Psoas muscle (tissue), 8 donors: Measurements from ENCODE around the gene AADAT. TPM values are rescaled to one million over a fixed set of nuclear protein-coding genes. Genes with fewer than 3 reads are reported as not detected.

Source experiments
- ATAC-seq, 4 donors: fragments of 200-7000 bp; cut with Tn5 transposase; one replicate each; pipeline ENCODE4 v1.9.1; 2020; ENCODE audit warnings: moderate library complexity in 3 of 4, mild to moderate bottlenecking in 2 of 4
- DNase-seq, 2 donors: peaks; one replicate each; pipeline ENCODE4 v3.0.0-alpha.2; 2020
- H3K27ac ChIP-seq: fragments of 200-600 bp; one replicate; pipeline ENCODE4 v1.8.0; 2022
- H3K27me3 ChIP-seq, 3 donors: fragments of 200-600 bp in 1 of 3; one replicate each; pipeline versions ENCODE4 v1.6.1 to v1.8.0; 2013 to 2022; ENCODE audit warnings: low read length in 2 of 3, mild to moderate bottlenecking in 2 of 3, moderate library complexity in 1 of 3; ENCODE audit not compliant: insufficient read depth in 3 of 3
- H3K36me3 ChIP-seq, 2 donors: fragments of 200-600 bp in 1 of 2; one replicate each; pipeline versions ENCODE4 v1.6.1 to v1.8.0; 2013 to 2022; ENCODE audit warnings: low read depth in 1 of 2, mild to moderate bottlenecking in 1 of 2, moderate library complexity in 1 of 2; ENCODE audit not compliant: insufficient read depth in 1 of 2
- H3K4me1 ChIP-seq: fragments of 200-600 bp; one replicate; pipeline ENCODE4 v1.8.0; 2022
- H3K4me3 ChIP-seq: fragments of 200-600 bp; one replicate; pipeline ENCODE4 v1.8.0; 2022; ENCODE audit warnings: mild to moderate bottlenecking
- H3K9me3 ChIP-seq: fragments of 200-600 bp; one replicate; pipeline ENCODE4 v1.8.0; 2022
- WGBS, 3 donors: extraction: QIAGEN DNeasy Blood & Tissue Kit; methylation state at CpG; one replicate each; pipeline versions ENCODE4 v1.1.6 to v1.1.7; 2013; 5-methylcytosine and 5-hydroxymethylcytosine counted together
- intact Hi-C, 2 donors: fragments of 100-400 bp; cut with DNase I; formaldehyde crosslinking; loops; one replicate each; pipeline versions ENCODE4 v1.11.0 to v1.14.2; 2022
- long read RNA-seq, 2 donors: library from polyadenylated mRNA; unstranded; transcript quantifications; one replicate each; pipeline ENCODE4 v2.0.0, GENCODE V29; 2021
- polyA plus RNA-seq, 3 donors: library from polyadenylated mRNA; stranded (reverse); fragments of 200-250 nt; gene quantifications; one replicate each; pipeline ENCODE4 v1.2.3, GENCODE V29; 2013
- total RNA-seq, 4 donors: library from RNA; stranded (reverse); fragmentation: NEBNext Ultra II Directional in 2 of 4; extraction: Animal tissue kit (Norgen Biotek cat#: 25700) in 2 of 4; gene quantifications; one replicate each; pipeline versions ENCODE4 v1.2.1 to v1.2.4, GENCODE V29; 2021 to 2023
- TF ChIP-seq, protein P1 (sequence below): fragments of 200-600 bp; IDR thresholded peaks from one replicate; pipeline ENCODE4 v1.8.0; 2022; ENCODE audit warnings: antibody characterized with exemption
- donor health status: healthy with polysubstance abuse.
- donor health status: DM: no; HTN: no; CAD: no; lungs with moderate emphysema.
- donor health status: Bipolar disorder and iron deficiency.
- donor health status: healthy.
- donor health status: DM: yes; HTN: yes; CAD: no.
- donor health status: DM: no; HTN: no; CAD: no.
- donor health status: DM: no; HTN: no; CAD: no.
- donor health status: DM: yes; HTN: yes; CAD: no.

AADAT gene
- 1 to 10 TPM in 3 of 4 donors, under 1 TPM in 1; 0.58 to 1.6 (median 1.3) TPM for total RNA-seq
- 1 to 10 TPM in 1 of 3 donors, under 1 TPM in 2; 0.92 to 1.1 (median 0.96) TPM for polyA plus RNA-seq
- long read RNA-seq, donor 1, partial matches to known transcripts, result 0 of 2 reads
- long read RNA-seq, donor 1, other reads (novel, unspliced or antisense), result 1 of 2 reads
- long read RNA-seq, donor 2, result 0 reads

DNA sequence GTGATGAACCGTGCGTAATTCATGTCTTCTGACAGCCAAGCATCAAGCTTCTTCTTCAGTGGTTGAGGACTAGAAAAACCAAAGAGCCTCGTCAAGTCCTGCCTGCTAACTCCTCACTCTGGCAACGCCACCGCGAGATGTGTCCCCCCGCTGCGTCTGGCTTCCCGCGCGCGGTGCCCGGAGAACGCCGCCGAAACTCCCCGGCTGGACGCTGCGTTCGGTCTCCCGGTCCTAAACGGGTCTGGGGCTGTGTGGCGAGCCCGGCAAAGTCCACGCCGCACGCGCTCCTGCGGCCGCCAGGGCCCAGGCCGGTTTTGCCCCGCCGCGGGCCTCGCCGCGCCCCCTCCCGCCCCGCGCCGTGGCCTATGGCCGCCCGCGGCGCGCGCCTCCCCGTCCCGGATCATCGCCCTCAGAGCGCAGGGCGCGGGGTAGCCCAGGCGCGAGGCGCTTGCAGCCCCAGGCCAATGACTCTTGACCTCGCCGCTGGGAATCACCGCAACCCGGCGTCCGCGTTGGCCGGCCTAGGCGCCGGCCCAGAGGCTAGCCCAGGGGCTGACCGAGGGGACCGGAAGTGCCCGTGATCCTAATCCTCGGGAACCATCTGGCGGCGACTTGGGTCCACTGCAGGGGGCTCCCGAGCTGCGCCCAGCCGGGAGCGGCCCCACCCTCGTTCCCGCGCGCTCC lies at the start of gene AADAT:
Gene AADAT, minus strand, starts transcription at position 289 of the 684 bp plus-strand sequence. Its CDS starts 266 bp downstream, at position 23.
- 0 to 1% (median 1%) methylated on average over 66 to 80 of the region's 80 CpGs for WGBS, 3 donors
- intact Hi-C loops, result loop anchor here in 1 of 2 donors (5.0 kb wide), 1 partner anchor 278 kb away; no protein-coding TSS in a partner anchor
- peak; percentile 77 to 89 for DNase-seq
- no peaks in the 10 kb centered on the region for H3K27me3 ChIP-seq
- H3K36me3 ChIP-seq, result peaks cover 0 to 32% of the 10 kb centered on the region in 2 donors
- peak within 1 kb of the TSS; percentile 76 for H3K4me3 ChIP-seq
- peak; percentile 93 to 98 (median 97) for ATAC-seq
- no peaks in the 10 kb centered on the region for H3K9me3 ChIP-seq
- no peaks in the 10 kb centered on the region for H3K4me1 ChIP-seq
- H3K27ac ChIP-seq, result peak within 1 kb of the TSS; percentile 43
- TF ChIP-seq, protein P1, sequence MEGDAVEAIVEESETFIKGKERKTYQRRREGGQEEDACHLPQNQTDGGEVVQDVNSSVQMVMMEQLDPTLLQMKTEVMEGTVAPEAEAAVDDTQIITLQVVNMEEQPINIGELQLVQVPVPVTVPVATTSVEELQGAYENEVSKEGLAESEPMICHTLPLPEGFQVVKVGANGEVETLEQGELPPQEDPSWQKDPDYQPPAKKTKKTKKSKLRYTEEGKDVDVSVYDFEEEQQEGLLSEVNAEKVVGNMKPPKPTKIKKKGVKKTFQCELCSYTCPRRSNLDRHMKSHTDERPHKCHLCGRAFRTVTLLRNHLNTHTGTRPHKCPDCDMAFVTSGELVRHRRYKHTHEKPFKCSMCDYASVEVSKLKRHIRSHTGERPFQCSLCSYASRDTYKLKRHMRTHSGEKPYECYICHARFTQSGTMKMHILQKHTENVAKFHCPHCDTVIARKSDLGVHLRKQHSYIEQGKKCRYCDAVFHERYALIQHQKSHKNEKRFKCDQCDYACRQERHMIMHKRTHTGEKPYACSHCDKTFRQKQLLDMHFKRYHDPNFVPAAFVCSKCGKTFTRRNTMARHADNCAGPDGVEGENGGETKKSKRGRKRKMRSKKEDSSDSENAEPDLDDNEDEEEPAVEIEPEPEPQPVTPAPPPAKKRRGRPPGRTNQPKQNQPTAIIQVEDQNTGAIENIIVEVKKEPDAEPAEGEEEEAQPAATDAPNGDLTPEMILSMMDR, result peak; percentile 72

DNA sequence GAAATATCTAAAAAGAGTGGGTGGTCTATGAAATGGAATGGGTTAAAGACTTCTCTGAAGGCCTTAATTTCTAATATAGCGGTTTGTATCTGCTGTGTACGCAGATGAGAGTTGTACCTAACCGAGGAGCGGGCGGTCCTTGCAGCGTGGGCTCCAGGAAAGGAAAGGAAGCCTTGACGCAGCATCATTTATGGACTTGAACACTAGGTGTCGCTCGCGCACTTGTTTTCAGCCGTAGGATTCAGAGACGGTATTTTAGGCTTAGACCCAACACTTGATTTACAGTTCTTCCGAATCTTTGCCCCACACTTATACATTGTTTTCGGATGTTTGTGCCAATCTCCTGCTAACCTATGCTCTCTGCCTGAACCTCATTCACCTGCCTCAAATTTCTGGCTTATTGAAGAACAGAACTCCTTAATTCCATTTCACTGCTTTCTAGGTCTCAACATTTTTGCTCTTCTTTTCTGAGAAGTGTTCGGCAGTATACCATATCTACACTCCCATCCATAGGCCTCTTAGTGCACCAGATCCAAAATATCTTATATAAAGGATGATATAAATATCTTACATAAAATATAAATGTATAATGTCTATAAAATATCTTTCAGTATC lies 48.9 kb upstream of the AADAT start:
- Histone ChIP-seq H3K4me1 (no peaks in the 10 kb centered on the region), H3K4me3 (no peak overlapping the region), H3K9me3 (no peaks in the 10 kb centered on the region), H3K27me3 (peaks cover 0 to 2% (median 0%) of the 10 kb centered on the region in 3 donors), H3K27ac (no peak overlapping the region), H3K36me3 (no peaks in the 10 kb centered on the region)
- TF ChIP-seq, protein P1, result peak; percentile 80
- DNase-seq, result peak; percentile 56 to 68
- intact Hi-C loops, result no loop called here
- ATAC-seq, result peak in 3 of 4 donors; percentile 55 to 81 (median 76)
- WGBS, 3 donors, result 4 to 7% (median 6%) methylated on average over 15 of the region's 15 CpGs

DNA sequence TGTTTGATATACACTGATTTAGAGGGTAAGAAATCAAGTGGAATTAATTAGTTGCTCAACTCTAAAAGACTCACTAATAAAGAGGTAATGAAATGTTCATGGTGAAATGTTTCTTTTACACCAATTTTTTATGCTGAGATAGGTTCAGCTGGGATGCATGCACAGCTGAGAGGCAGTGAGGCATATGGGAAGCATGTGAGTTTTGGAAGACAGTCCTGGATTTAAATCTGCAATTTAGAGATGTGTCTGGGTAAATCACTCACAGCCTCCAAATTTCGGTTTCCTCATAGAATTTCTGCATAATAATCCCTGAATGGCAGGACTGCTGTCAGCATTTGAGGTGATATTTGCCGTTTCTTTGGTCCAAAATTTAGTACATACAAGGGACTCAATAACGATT lies 48.2 kb upstream of the AADAT start:
- Histone ChIP-seq H3K27me3 (peaks cover 0 to 4% (median 0%) of the 10 kb centered on the region in 3 donors), H3K27ac (no peak overlapping the region), H3K4me3 (no peak overlapping the region), H3K9me3 (no peaks in the 10 kb centered on the region), H3K36me3 (no peaks in the 10 kb centered on the region), H3K4me1 (no peaks in the 10 kb centered on the region)
- WGBS, 3 donors, result 59 to 66% (median 64%) methylated on average over 3 of the region's 3 CpGs
- ATAC-seq, result no peak
- no peak for DNase-seq
- TF ChIP-seq, protein P1, result no peak
- intact Hi-C loops, result no loop called here

DNA sequence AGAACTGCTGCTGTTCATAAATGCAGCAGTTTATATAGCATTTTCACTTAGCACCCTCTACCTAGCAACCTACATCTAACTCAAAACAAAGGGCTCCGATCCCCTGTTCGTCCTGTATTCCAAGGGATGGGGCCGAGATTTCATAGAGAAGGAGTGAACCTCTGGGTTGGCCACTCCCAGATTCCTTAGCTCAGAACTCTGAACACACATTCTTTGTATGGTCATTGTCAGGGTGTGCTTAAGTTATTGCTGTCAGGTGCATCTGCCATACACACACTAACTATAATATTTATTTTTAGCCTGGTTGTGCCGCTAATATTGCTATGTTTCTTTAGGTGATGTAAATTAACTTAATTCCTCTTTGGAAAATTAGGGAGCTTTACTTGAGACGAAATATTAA lies 47.7 kb upstream of the AADAT start:
- TF ChIP-seq, protein P1, result no peak
- no peak overlapping the region for H3K4me3 ChIP-seq
- intact Hi-C loops, result no loop called here

More for the DNA sequence above, 47.7 kb upstream of the AADAT start:
- Histone ChIP-seq H3K27me3 (peaks cover 0 to 4% (median 0%) of the 10 kb centered on the region in 3 donors), H3K27ac (no peak overlapping the region), H3K4me1 (no peaks in the 10 kb centered on the region), H3K36me3 (no peaks in the 10 kb centered on the region), H3K9me3 (no peaks in the 10 kb centered on the region)
- no peak for DNase-seq
- WGBS, 3 donors, result 37 to 44% (median 38%) methylated on average over 5 of the region's 5 CpGs
- peak in 1 of 4 donors; percentile 61 for ATAC-seq
